H1 (cell line): ENCODE measurements around the gene PDE9A. TPM values are rescaled to one million over a fixed set of nuclear protein-coding genes. Genes with fewer than 3 reads are reported as not detected.

Experiments used
- CTCF ChIA-PET: fragments of 300-600 bp; sonication (Branson Sonifier 250); formaldehyde crosslinking; loops from one replicate; lab custom pipeline; 2021; ENCODE audit not compliant: partially characterized antibody; lab: Charles Lee
- POLR2A ChIA-PET: fragments of 300-600 bp; sonication (Branson Sonifier 250); formaldehyde crosslinking; loops from one replicate; lab custom pipeline; 2021; ENCODE audit warnings: inconsistent platforms; ENCODE audit not compliant: partially characterized antibody; lab: Charles Lee
- DNase-seq, 2 experiments: peaks; one replicate each; pipeline versions ENCODE4 v3.0.0 to v3.0.0-alpha.2; 2010 to 2022; ENCODE audit warnings: low spot score in 2 of 2, low read depth in 1 of 2, mixed read lengths in 1 of 2
- FAIRE-seq: peaks from 2 replicates; lab custom pipeline; 2011; peaks lifted over from hg19 to GRCh38; lab: Jason Lieb, UNC
- H2AFZ ChIP-seq: 2 replicates; pipeline ENCODE4 v1.8.1; 2012; ENCODE audit warnings: low read length, inconsistent platforms
- H2AK5ac ChIP-seq: 2 replicates; pipeline ENCODE4 v1.6.1; 2013; ENCODE audit warnings: low read depth, low read length
- H2BK120ac ChIP-seq: replicated peaks from 2 replicates; pipeline ENCODE3; 2013; ENCODE audit warnings: low read depth, low read length, inconsistent platforms
- H2BK12ac ChIP-seq: 2 replicates; pipeline ENCODE4 v1.6.1; 2013; ENCODE audit warnings: low read depth, low read length
- H2BK15ac ChIP-seq: 2 replicates; pipeline ENCODE4 v1.6.1; 2013; ENCODE audit warnings: low read length
- H2BK20ac ChIP-seq: 2 replicates; pipeline ENCODE4 v1.6.1; 2013; ENCODE audit warnings: low read length
- H2BK5ac ChIP-seq: 2 replicates; pipeline ENCODE4 v1.6.1; 2013; ENCODE audit warnings: low read depth, low read length
- H3K14ac ChIP-seq: 2 replicates; pipeline ENCODE4 v1.6.1; 2013; ENCODE audit warnings: inconsistent platforms; ENCODE audit not compliant: insufficient read length
- H3K18ac ChIP-seq: 2 replicates; pipeline ENCODE4 v1.6.1; 2013; ENCODE audit warnings: low read length; ENCODE audit errors: extremely low read depth
- H3K23ac ChIP-seq: 2 replicates; pipeline ENCODE4 v1.6.1; 2013; ENCODE audit warnings: inconsistent platforms; ENCODE audit not compliant: insufficient read length
- H3K23me2 ChIP-seq: 2 replicates; pipeline ENCODE4 v1.6.1; 2013; ENCODE audit warnings: low read depth, low read length
- H3K27ac ChIP-seq: 2 replicates; pipeline ENCODE4 v1.6.1; 2011; ENCODE audit warnings: low read depth, low read length, inconsistent platforms
- H3K27me3 ChIP-seq, 4 experiments: replicated peaks in 1 of 4; 1 replicate in 1 of 4; 2 replicates in 3 of 4; pipeline versions ENCODE4 v1.6.1 to v1.8.1; 2011 to 2013; ENCODE audit warnings: low read length in 3 of 4, mild to moderate bottlenecking in 3 of 4, inconsistent platforms in 2 of 4, mixed read lengths in 2 of 4, moderate library complexity in 1 of 4; ENCODE audit not compliant: control insufficient read depth in 3 of 4, insufficient read depth in 3 of 4; ENCODE audit errors: extremely low read depth in 1 of 4
- H3K36me3 ChIP-seq, 4 experiments: 2 replicates each; pipeline versions ENCODE4 v1.6.1 to v1.8.1; 2011 to 2013; ENCODE audit warnings: mild to moderate bottlenecking in 4 of 4, low read length in 3 of 4, moderate library complexity in 2 of 4, control low read depth in 1 of 4, inconsistent platforms in 1 of 4; ENCODE audit not compliant: insufficient read depth in 4 of 4, control insufficient read depth in 2 of 4
- H3K4ac ChIP-seq: replicated peaks from 2 replicates; pipeline ENCODE3; 2013; ENCODE audit warnings: low read length, low read depth, mixed read lengths, inconsistent platforms; ENCODE audit not compliant: insufficient read length
- H3K4me1 ChIP-seq, 4 experiments: replicated peaks in 1 of 4; 1 replicate in 1 of 4; 2 replicates in 3 of 4; pipeline versions ENCODE4 v1.6.1 to v1.8.1; 2011 to 2013; ENCODE audit warnings: low read length in 3 of 4, inconsistent platforms in 2 of 4, mixed read lengths in 1 of 4; ENCODE audit not compliant: insufficient read depth in 4 of 4, control insufficient read depth in 3 of 4
- H3K4me2 ChIP-seq, 2 experiments: 2 replicates each; pipeline versions ENCODE4 v1.6.1 to v1.8.1; 2011 to 2013; ENCODE audit warnings: low read depth in 2 of 2, low read length in 2 of 2, control low read depth in 1 of 2, inconsistent platforms in 1 of 2, mild to moderate bottlenecking in 1 of 2; ENCODE audit not compliant: insufficient read depth in 1 of 2
- H3K4me3 ChIP-seq, 4 experiments: fragments of 200-600, 300-600 bp in 1 of 4; sonication (generic), shearing (Covaris generic), sonication (Bioruptor Twin) in 1 of 4; 2 replicates each; pipeline versions ENCODE4 v1.5.1 to v1.8.1; 2011 to 2016; ENCODE audit warnings: low read length in 4 of 4, low read depth in 3 of 4, control low read depth in 2 of 4, inconsistent platforms in 2 of 4, mild to moderate bottlenecking in 2 of 4, mixed read lengths in 1 of 4, moderate library complexity in 1 of 4; ENCODE audit not compliant: insufficient read depth in 2 of 4; ENCODE audit errors: extremely low read depth in 1 of 4
- H3K56ac ChIP-seq: replicated peaks from 2 replicates; pipeline ENCODE3; 2013; ENCODE audit warnings: low read depth, mild to moderate bottlenecking, mixed read lengths, low read length, inconsistent platforms; ENCODE audit not compliant: insufficient read length
- H3K79me1 ChIP-seq: 2 replicates; pipeline ENCODE4 v1.6.1; 2013; ENCODE audit warnings: low read depth, low read length, control low read depth
- H3K79me2 ChIP-seq, 2 experiments: 2 replicates each; pipeline versions ENCODE4 v1.6.1 to v1.8.1; 2012 to 2013; ENCODE audit warnings: low read length in 2 of 2, mild to moderate bottlenecking in 2 of 2, inconsistent platforms in 1 of 2; ENCODE audit not compliant: insufficient read depth in 2 of 2, control insufficient read depth in 1 of 2
- H3K9ac ChIP-seq, 4 experiments: replicated peaks in 1 of 4; 1 replicate in 1 of 4; 2 replicates in 3 of 4; pipeline versions ENCODE4 v1.6.1 to v1.8.1; 2011 to 2013; ENCODE audit warnings: low read depth in 3 of 4, low read length in 3 of 4, control low read depth in 2 of 4, mild to moderate bottlenecking in 2 of 4, moderate library complexity in 2 of 4, inconsistent platforms in 1 of 4; ENCODE audit errors: extremely low read depth in 1 of 4
- H3K9me3 ChIP-seq, 2 experiments: 2 replicates each; pipeline versions ENCODE4 v1.6.1 to v1.8.1; 2012 to 2013; ENCODE audit warnings: mild to moderate bottlenecking in 2 of 2, moderate library complexity in 2 of 2, control low read depth in 1 of 2, inconsistent platforms in 1 of 2, low read depth in 1 of 2, low read length in 1 of 2, mixed read lengths in 1 of 2; ENCODE audit not compliant: insufficient read depth in 2 of 2
- H4K20me1 ChIP-seq, 2 experiments: replicated peaks in 1 of 2; 2 replicates each; pipeline versions ENCODE3 to v1.8.1; 2011 to 2013; ENCODE audit warnings: inconsistent platforms in 2 of 2, low read length in 2 of 2, mild to moderate bottlenecking in 1 of 2; ENCODE audit not compliant: insufficient read depth in 2 of 2, control insufficient read depth in 1 of 2
- H4K5ac ChIP-seq: 2 replicates; pipeline ENCODE4 v1.6.1; 2013; ENCODE audit warnings: low read length, low read depth, mixed read lengths, inconsistent platforms; ENCODE audit not compliant: insufficient read length
- H4K8ac ChIP-seq: 2 replicates; pipeline ENCODE4 v1.8.0; 2013; ENCODE audit warnings: mild to moderate bottlenecking, moderate library complexity, low read length, inconsistent platforms; ENCODE audit not compliant: insufficient read depth; ENCODE audit errors: extremely low read depth
- H4K91ac ChIP-seq: replicated peaks from 2 replicates; pipeline ENCODE3; 2013; ENCODE audit warnings: low read length, mixed read lengths, inconsistent platforms; ENCODE audit not compliant: insufficient read length
- WGBS, 2 experiments: shearing (Covaris generic) in 1 of 2; methylation state at CpG; one replicate each; pipeline versions ENCODE4 v1.1.6 to v1.1.7; 2013 to 2015; ENCODE audit warnings: low lambda C conversion rate in 2 of 2, mixed read lengths in 2 of 2, inconsistent platforms in 1 of 2, low coverage in 1 of 2, missing lambda C conversion rate in 1 of 2; ENCODE audit not compliant: insufficient replicate concordance in 2 of 2, insufficient coverage in 1 of 2, insufficient read length in 1 of 2; ENCODE audit errors: extremely low coverage in 1 of 2, missing lambda C conversion rate in 1 of 2; 5-methylcytosine and 5-hydroxymethylcytosine counted together
- polyA plus RNA-seq, 7 experiments: library from polyadenylated mRNA; depleted of rRNA in 3 of 7; stranded (reverse) in 5 of 7; unstranded in 2 of 7; fragments of >200 nt in 5 of 7; fragments of 200-250 nt in 2 of 7; gene quantifications; 1 replicate in 5 of 7; 2 replicates in 1 of 7; 4 replicates in 1 of 7; pipeline versions ENCODE4 v1.2.1 to v1.2.3, GENCODE V29; 2011 to 2013; ENCODE audit warnings: missing spikeins in 2 of 7, mixed read lengths in 2 of 7
- total RNA-seq: library from RNA; stranded (reverse); fragmentation: NEBNext Ultra II Directional; extraction: Animal tissue kit (Norgen Biotek cat#: 25700); gene quantifications from 2 replicates; pipeline ENCODE4 v1.2.1, GENCODE V29; 2021
- TF ChIP-seq, protein P1 (sequence below): IDR thresholded peaks from 2 replicates; pipeline ENCODE4 v1.6.1; 2011; ENCODE audit warnings: low read length, improper control_type of control experiment

The PDE9A gene
- total and polyA plus RNA-seq, 2 of the 8 experiments (the other 6 are each of a cell fraction or from before 2014, with no cell fraction given) = 39.2 to 45.9 TPM

DNA sequence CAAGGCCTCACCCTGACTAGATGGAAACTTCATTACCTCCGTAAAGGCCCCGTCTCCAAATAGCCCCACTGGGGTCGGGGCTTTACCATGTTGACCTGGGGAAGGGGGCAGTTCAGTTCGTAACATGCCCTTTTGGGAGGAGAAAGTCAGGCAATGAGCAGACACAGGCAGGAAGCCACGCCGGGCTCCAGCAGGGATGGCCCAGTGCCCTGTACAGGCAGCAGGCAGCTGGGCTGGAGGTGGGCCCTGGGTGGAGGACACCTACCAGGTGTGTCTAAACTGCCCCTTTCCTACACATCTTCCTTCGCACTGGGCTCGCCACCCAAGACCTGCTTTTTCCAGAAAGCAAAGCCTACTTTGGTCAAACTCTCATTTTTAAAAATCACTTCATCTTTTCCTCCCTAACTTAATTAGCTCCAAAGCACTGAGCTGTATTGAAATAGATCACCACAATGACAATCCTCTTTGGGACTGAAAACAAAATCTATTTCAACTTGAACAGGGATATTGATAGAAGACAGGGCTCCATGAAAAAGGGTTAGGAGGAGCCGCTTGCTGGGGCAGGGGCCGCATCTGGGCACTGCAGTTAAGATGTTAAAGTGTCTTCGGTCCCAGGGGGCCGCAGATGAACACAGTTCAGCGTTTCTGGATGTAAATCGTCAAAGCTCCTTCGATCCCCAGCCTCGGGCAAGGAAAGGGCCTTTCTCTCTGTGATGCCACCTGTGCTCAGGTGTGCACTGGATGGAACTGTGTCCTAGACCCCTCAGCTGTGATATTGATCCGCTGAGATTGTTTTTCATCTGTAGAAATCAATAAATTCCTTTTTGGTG, 104.6 kb downstream of the PDE9A start:
- Histone ChIP-seq H3K23me2 (peaks cover 6% of the 10 kb centered on the region; the same call in 1 of the 2 replicates), H3K27ac (no peak overlapping the region), H3K27me3 (no peaks in the 10 kb centered on the region), H2BK12ac (no peak overlapping the region), H3K79me2 (no peaks in the 10 kb centered on the region), H3K4me1 (no peaks in the 10 kb centered on the region), H2AFZ (no peak overlapping the region), H4K5ac (no peak overlapping the region), H3K9ac (no peak overlapping the region), H2AK5ac (no peak overlapping the region), H3K56ac (no peak overlapping the region), H3K23ac (no peak overlapping the region), H2BK120ac (no peak overlapping the region), H4K91ac (no peak overlapping the region), H3K4me2 (no peak overlapping the region), H3K18ac (no peak overlapping the region), H3K14ac (no peak overlapping the region), H3K79me1 (no peaks in the 10 kb centered on the region), H3K36me3 (peaks cover 5 to 23% (median 17%) of the 10 kb centered on the region in 4 experiments), H3K4me3 (no peak overlapping the region), H4K8ac (no peak overlapping the region), H3K9me3 (no peaks in the 10 kb centered on the region), H4K20me1 (peaks cover 0 to 8% of the 10 kb centered on the region in 2 experiments), H2BK15ac (no peak overlapping the region), H2BK5ac (no peak overlapping the region), H2BK20ac (no peak overlapping the region), H3K4ac (no peak overlapping the region)
- WGBS, 2 experiments = 89% methylated on average over 17 of the region's 17 CpGs; no CpG with 5 or more reads in 1 of the 2 experiments
- TF ChIP-seq, protein P1, sequence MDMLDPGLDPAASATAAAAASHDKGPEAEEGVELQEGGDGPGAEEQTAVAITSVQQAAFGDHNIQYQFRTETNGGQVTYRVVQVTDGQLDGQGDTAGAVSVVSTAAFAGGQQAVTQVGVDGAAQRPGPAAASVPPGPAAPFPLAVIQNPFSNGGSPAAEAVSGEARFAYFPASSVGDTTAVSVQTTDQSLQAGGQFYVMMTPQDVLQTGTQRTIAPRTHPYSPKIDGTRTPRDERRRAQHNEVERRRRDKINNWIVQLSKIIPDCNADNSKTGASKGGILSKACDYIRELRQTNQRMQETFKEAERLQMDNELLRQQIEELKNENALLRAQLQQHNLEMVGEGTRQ = no peak
- ChIA-PET CTCF (interaction anchor here (0.7 kb wide), 1 partner anchor 15 kb away, joined by 3 read pairs; no protein-coding TSS in a partner anchor), POLR2A (interaction anchor here (1.2 kb wide), 1 partner anchor 11 kb away, joined by 3 read pairs; no protein-coding TSS in a partner anchor)
- no peak for DNase-seq
- FAIRE-seq = no peak
